ENCODE results near the gene SEC14L6. TPM values are rescaled to one million over a fixed set of nuclear protein-coding genes. Genes with fewer than 3 reads are reported as not detected.
"Not testable (repeated sequence)": the region's sequence is repeated elsewhere in the genome, so short reads cannot be mapped to it uniquely, and the experiment has no call there.

SEC14L6 gene
- total RNA-seq, 1 experiment from 2014 or later, result not detected

DNA sequence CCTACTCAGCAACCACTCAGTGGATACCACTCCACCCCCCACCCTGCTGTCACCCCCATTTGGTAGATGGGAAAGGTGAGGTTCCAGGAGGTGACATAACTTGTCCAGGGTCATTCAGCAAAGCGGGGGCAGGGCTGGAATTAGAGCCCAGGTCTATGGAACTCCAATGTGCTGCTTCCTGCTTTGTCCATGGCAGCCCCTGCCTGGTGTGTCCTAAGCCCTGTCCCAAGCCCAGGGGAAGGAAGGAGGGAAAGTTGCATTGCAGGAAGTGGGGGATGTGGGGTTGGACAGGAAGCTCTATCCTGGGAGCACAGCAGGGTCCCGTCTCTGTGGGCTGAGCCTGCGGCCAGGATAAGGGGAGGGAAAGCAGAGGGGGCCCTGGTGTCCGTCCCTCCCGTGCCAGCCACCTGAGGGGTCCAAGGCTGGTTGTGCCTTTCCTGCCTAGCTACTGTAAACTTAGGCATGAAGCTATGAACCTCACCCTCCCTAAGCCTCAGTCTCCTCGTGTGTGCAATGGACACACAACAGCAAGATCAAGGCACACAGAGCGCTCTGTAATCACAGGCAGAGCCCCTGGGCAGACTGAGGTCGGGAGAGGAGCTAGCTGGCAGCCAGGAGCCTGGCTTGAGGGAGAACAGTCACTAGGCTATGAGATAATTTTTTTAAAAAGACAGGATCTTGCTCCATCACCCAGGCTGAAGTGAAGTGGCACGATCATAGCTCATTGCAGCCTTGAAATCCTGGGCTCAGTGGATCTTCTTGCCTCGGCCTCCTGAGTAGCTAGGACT is 15.1 kb upstream of the SEC14L6 start:
- Histone ChIP-seq H3K36me3 (ENCODE audit: control insufficient read depth, insufficient read depth, low read length) (no peaks in the 10 kb centered on the region), H3K9me3 (ENCODE audit: control insufficient read depth, insufficient read depth, low read depth, low read length) (no peaks in the 10 kb centered on the region), H3K4me1 (ENCODE audit: control insufficient read depth, insufficient read depth, low read length) (no peaks in the 10 kb centered on the region; the same call in 1 of the 2 replicates), H3K4me3 (ENCODE audit: low read depth in 2 of 2, low read length in 2 of 2) (no peak overlapping the region), H3K27me3 (ENCODE audit: control insufficient read depth, insufficient read depth, low read length) (no peaks in the 10 kb centered on the region), H3K27ac (ENCODE audit: low read length) (no peak overlapping the region)
- DNase-seq (ENCODE audit: low read depth, low spot score) (no peak), ATAC-seq (no peak)
- intact Hi-C loops (cut with micrococcal nuclease; ENCODE audit: unreplicated experiment), result no loop called here
- ChIA-PET POLR2A (no interaction called here), CTCF (no interaction called here)
- no TSS peak for BruUV-seq (replicated peaks)
- TF ChIP-seq POLR2AphosphoS5 (IDR thresholded peaks at IDR 0.05; ENCODE audit: low read depth, low read length) (no peak), SIN3A (IDR thresholded peaks at IDR 0.05; ENCODE audit: borderline replicate concordance, insufficient read depth, low read depth, low read length) (no peak), CTCF (IDR thresholded peaks at IDR 0.05) (no peak), TCF7L2 (IDR thresholded peaks at IDR 0.05; ENCODE audit: low read depth, low read length) (no peak)
- TF ChIP-seq, protein P1, sequence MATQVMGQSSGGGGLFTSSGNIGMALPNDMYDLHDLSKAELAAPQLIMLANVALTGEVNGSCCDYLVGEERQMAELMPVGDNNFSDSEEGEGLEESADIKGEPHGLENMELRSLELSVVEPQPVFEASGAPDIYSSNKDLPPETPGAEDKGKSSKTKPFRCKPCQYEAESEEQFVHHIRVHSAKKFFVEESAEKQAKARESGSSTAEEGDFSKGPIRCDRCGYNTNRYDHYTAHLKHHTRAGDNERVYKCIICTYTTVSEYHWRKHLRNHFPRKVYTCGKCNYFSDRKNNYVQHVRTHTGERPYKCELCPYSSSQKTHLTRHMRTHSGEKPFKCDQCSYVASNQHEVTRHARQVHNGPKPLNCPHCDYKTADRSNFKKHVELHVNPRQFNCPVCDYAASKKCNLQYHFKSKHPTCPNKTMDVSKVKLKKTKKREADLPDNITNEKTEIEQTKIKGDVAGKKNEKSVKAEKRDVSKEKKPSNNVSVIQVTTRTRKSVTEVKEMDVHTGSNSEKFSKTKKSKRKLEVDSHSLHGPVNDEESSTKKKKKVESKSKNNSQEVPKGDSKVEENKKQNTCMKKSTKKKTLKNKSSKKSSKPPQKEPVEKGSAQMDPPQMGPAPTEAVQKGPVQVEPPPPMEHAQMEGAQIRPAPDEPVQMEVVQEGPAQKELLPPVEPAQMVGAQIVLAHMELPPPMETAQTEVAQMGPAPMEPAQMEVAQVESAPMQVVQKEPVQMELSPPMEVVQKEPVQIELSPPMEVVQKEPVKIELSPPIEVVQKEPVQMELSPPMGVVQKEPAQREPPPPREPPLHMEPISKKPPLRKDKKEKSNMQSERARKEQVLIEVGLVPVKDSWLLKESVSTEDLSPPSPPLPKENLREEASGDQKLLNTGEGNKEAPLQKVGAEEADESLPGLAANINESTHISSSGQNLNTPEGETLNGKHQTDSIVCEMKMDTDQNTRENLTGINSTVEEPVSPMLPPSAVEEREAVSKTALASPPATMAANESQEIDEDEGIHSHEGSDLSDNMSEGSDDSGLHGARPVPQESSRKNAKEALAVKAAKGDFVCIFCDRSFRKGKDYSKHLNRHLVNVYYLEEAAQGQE (IDR thresholded peaks at IDR 0.05; ENCODE audit: insufficient read depth in 1 of 2, low read depth in 2 of 2, low read length in 1 of 2), result no peak
- in situ Hi-C loops (cut with HindIII; ENCODE audit: low pct_unique_long_range_greater_than_20kb, low sequenced_read_pairs), result no loop called here

- H3K36me3 ChIP-seq (ENCODE audit: control insufficient read depth, insufficient read depth, low read length); H3K4me3 ChIP-seq (ENCODE audit: low read depth in 2 of 2, low read length in 2 of 2); CTCF ChIA-PET; BruUV-seq (replicated peaks); H3K27ac ChIP-seq (ENCODE audit: low read length); in situ Hi-C loops (cut with HindIII; ENCODE audit: low pct_unique_long_range_greater_than_20kb, low sequenced_read_pairs); intact Hi-C loops (cut with micrococcal nuclease; ENCODE audit: unreplicated experiment); H3K4me1 ChIP-seq (ENCODE audit: control insufficient read depth, insufficient read depth, low read length); DNase-seq (ENCODE audit: low read depth, low spot score); POLR2A ChIA-PET; H3K9me3 ChIP-seq (ENCODE audit: control insufficient read depth, insufficient read depth, low read depth, low read length); H3K27me3 ChIP-seq (ENCODE audit: control insufficient read depth, insufficient read depth, low read length): not testable (repeated sequence)
- ATAC-seq, result peak; percentile 45; the same call in 1 of the 2 replicates
These were observed 14.2 kb upstream of the SEC14L6 start for GRCh38 chr22:30560643-30561202.

- no peaks in the 10 kb centered on the region for H3K9me3 ChIP-seq (ENCODE audit: control insufficient read depth, insufficient read depth, low read depth, low read length)
- ChIA-PET POLR2A (no interaction called here), CTCF (no interaction called here)
- DNase-seq (ENCODE audit: low read depth, low spot score) (no peak), ATAC-seq (no peak)
- no peaks in the 10 kb centered on the region for H3K27me3 ChIP-seq (ENCODE audit: control insufficient read depth, insufficient read depth, low read length)
- no peak overlapping the region for H3K27ac ChIP-seq (ENCODE audit: low read length)
- intact Hi-C loops (cut with micrococcal nuclease; ENCODE audit: unreplicated experiment) (no loop called here), in situ Hi-C loops (cut with HindIII; ENCODE audit: low pct_unique_long_range_greater_than_20kb, low sequenced_read_pairs) (no loop called here)
- BruUV-seq (replicated peaks), result no TSS peak
- H3K4me3 ChIP-seq (ENCODE audit: low read depth in 2 of 2, low read length in 2 of 2), result no peak overlapping the region
- no peaks in the 10 kb centered on the region for H3K36me3 ChIP-seq (ENCODE audit: control insufficient read depth, insufficient read depth, low read length)
- TF ChIP-seq CTCF (IDR thresholded peaks at IDR 0.05), result no peak
- H3K4me1 ChIP-seq (ENCODE audit: control insufficient read depth, insufficient read depth, low read length), result no peaks in the 10 kb centered on the region
These were observed 13.3 kb upstream of the SEC14L6 start for GRCh38 chr22:30559889-30560288.

All from Panc1 (cell line).